T-helper 1 cell treated with Interleukin-12 subunit alpha and Interleukin-12 subunit beta and Interleukin-4 antibody, amounts not matched to agents 30 ng/mL and 1 ng/mL, for 36 hours (primary cell): ENCODE results near the gene ZBTB48. TPM values are rescaled to one million over a fixed set of nuclear protein-coding genes. Genes with fewer than 3 reads are reported as not detected.
"Not testable (repeated sequence)": the region's sequence is repeated elsewhere in the genome, so short reads cannot be mapped to it uniquely, and the experiment has no call there.

Experiments
- intact Hi-C: fragments of 100-400 bp; cut with micrococcal nuclease; formaldehyde crosslinking; loops from one replicate; pipeline ENCODE4 v1.15.1; 2024
- total RNA-seq: library from RNA; stranded (reverse); gene quantifications from 2 replicates; pipeline ENCODE4 v1.2.3, GENCODE V29; 2022

The ZBTB48 gene
- 43.3 and 46.6 TPM in 2 replicates for total RNA-seq

DNA sequence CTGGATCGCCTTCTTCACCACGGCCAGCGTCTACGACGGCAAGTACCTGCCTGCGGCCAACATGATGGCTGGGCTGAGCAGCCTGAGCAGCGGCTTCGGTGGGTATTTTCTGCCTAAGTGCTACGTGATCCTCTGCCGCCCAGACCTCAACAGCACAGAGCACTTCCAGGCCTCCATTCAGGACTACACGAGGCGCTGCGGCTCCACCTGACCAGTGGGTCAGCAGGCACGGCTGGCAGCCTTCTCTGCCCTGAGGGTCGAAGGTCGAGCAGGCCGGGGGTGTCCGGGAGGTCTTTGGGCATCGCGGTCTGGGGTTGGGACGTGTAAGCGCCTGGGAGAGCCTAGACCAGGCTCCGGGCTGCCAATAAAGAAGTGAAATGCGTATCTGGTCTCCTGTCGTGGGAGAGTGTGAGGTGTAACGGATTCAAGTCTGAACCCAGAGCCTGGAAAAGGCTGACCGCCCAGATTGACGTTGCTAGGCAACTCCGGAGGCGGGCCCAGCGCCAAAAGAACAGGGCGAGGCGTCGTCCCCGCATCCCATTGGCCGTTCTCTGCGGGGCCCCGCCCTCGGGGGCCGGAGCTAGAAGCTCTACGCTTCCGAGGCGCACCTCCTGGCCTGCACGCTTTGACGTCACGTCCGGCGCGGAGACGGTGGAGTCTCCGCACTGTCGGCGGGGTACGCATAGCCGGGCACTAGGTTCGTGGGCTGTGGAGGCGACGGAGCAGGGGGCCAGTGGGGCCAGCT, at the start of gene ZBTB48:
Gene ZBTB48 (plus strand): TSS at position 621 of the 745 bp plus-strand sequence. CDS start 616 bp downstream, outside the sequence.
- intact Hi-C loops: loop anchor here (1.0 kb wide), 5 partner anchors 22 to 206 kb away; partner anchors contain the start of genes CAMTA1, NOL9 and PHF13

DNA sequence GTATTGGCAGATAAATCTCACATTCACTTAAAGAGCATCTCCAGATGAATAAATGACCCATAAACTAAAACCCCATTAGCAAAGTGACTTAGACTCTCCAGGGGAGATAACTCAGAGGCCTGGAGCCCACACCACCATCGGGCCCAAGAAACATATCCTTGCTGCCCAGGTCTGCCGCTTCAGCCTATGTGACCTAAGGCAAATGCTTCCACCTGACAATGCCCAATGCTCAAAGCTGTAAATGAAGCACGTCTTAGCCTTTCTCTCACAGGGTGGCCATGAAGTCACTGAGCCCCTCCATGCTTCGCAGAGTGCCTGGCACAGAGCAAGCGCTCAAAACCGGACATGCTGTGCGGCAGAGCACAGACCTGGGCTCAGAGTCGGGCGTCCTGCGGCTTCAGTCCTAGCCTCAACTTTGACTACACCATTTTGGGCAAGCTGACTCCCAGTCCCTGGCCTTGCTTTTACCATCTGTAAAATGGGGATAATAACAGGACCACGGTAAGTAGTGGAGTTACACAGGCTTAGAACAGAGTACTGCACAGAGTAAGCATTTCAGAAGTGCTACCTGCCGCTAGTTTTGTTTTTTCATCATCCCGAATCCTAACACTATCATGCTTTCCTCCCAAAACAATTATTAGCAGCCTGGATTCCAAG, 49.2 kb upstream of the ZBTB48 start:
- intact Hi-C loops: no loop called here

DNA sequence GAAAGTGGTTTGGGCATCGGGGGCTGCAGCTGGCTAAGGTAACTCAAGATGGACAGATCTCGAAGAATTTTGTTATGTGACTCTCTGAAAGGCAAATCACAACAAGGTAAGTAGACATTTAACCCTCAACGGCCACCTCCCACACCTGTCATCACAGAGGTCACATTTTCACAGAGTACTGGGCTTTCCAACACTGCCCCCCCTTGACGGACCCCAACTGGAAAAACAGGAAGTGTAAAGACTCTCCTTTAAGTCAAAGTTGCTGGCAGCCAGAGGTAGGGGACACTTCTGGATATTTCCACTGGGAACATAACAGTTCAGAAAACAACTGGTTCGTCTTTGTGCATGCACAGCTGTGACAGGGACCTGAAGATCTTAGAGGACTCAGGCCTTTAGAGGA, 47.8 kb upstream of the ZBTB48 start:
- intact Hi-C loops: no loop called here

DNA sequence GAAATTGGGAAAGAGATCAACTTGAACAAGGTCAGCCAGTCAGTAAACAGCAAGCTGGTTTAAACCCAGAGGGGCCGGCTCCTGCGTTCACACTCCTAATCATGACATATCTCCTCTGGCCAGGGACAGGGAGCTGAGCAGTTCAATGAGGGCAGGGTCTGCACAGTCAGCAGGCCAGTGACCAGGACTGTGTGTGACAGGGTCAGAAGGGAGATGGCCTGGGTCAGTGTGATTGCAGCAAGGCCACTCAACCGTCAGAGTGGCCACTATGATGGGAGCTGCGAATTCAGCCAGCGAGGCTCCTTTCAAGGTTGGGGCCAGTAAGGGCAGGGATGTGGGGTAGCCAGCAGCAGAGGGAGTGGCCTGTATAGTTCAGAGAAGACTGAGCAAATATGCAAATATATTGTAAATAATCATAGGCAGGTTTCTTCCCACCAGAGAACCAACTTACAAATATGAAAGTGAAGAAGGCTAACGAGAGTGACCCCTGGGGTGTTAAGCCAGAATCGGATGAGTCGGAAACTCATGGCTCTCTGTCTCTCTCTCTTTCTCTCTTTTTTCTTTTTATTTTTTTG, 45.5 kb upstream of the ZBTB48 start:
- intact Hi-C loops: no loop called here

DNA sequence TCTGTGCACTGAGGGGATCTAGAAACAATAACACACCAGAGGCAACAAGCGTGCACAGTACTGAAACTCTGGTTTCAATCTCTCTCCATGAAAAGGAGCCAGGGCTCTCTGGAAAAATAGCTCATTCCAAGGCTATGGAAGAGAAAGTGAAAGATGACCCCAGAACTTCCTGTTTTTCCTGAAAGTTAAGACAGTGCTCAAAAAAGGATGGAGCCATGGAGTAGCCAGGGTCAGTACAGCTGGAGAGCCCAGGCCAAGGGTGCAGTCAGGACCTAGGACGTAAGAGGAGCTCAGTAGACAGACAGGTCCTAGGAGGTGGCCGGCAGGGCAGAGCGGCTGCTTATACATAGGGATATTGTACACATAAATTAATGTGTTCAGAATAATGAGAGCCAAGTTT, 44.6 kb upstream of the ZBTB48 start:
- intact Hi-C loops: no loop called here

DNA sequence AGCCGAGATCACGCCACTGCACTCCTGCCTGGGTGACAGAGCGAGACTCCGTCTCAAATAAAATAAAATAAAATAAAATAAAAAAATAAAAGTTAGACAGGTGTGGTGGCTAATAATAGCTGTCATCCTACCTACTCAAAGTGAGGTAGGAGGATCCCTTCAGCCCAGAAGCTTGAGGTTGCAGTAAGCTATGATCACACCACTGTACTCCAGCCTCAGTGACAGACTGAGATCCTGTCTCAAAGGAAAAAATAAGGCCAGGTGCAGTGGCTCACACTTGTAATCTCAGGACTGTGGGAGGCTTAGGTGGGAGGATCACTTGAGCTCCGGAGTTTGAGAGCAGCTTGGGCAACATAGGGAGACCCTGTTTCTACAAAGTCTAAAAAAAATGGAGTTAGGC, 43.5 kb upstream of the ZBTB48 start:
- intact Hi-C loops: no loop called here

DNA sequence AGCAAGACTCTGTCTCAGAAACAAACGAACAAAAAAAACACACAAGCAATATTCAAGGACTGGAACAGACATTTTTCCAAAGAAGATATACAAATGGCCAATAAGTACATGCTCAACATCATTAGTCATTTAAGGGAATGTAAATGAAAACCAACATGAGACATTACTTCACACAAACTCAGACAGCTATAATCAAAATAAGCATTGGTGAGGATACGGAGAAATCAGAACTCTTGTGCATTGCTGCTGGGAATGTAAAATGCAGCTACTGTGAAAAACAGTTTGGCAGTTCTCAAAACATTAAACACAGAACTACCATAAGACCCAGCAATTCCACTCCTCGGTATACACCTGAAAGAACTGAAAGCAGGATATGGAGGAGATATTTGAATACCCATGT, 40.8 kb upstream of the ZBTB48 start:
- intact Hi-C loops: no loop called here

DNA sequence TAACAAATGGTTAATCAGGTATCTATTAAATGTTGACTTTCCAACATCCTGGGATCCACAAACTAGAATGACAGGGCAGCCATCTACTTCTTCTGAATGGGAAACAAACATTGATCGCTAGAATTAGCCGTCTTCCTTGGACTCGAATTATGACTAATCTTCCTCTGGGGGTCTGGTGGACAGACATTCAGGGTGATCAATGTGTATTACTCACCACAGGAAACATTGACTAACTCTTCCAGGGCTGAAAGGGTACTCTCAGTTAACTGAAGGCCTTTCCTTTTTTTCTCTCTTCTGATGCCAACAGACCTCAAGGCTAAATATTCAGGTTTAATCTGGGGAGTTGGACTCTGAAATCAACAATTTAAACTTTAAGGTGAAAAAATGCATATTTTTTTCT, 35.0 kb upstream of the ZBTB48 start:
- intact Hi-C loops: loop anchor here (2.0 kb wide), 1 partner anchor 54 kb away; the partner anchor contains the start of gene PLEKHG5

DNA sequence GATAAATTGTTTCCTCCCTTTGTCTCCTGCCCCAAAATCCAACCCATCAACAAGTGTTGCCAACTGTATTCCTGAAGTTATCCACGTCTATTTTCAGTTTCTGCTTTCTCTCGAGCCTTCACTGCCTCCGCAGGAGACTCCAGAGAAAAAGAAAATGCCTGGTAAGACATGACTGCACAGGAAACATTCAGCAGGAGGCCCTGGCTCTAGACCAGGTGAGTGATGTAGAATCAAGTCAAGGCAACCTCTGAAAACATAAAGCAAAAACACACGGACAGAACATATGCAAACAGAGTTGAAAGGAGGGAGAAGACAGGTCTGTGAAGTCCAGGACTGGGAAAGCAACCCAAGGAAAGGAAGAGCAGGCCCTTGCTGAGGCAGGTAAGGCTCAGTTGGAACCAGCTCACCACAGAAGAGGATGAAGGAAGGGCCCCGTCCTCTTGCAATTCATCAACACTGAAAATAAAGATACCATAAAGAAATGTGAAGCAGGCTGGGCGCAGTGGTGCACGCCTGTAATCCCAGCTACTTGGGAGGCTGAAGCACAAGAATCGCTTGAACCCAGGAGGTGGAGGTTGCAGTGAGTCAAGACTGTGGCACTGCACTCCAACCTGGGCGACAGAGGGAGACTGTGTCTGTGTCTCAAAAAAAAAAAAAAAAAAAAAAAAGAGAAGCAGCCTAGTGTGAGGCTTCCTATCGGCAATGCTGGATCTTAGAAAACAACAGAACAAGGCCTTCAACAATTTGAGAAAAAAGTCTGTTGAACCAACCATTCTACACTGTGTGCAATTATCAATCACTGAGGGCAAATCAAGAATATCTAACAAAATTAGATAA, 34.3 kb upstream of the ZBTB48 start:
- intact Hi-C loops: loop anchor here (2.0 kb wide), 1 partner anchor 55 kb away; the partner anchor contains the start of gene PLEKHG5

DNA sequence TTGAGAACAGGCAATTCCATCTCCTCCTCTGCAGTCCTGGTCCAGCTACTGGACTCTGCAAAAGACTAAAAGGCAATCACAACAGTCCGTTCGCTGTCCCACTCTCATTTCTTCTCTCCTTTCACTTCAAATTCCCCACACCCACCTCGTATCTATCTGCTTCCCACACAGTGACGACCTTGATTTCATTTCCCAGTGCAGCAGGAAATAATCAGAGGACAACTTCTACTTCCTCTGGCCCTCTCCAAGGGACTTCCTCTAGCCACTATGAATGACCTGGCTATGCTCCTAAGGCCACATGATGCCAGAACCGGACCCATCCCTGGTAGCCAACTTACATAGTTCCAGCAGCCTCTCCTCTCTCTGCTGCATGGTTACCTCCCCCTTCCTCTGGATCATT, 33.5 kb upstream of the ZBTB48 start:
- intact Hi-C loops: no loop called here

DNA sequence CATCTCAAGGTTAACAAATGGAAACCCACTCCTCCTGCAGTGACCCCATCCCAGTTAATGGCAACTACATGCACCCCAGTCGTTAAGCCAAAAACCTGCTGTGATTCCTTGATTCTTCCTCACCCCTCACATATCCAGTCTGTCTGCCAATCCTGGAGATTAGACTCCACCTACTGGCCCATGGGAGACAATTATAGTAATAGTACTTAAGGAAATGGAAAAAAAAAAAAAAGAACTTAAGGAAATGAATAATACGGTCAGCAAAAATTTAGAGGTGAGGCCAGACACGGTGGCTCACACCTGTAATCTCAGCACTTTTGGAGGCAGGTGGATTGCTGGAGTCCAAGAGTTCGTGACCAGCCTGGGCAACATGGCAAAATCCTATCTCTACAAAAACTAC, 32.5 kb upstream of the ZBTB48 start:
- intact Hi-C loops: no loop called here

DNA sequence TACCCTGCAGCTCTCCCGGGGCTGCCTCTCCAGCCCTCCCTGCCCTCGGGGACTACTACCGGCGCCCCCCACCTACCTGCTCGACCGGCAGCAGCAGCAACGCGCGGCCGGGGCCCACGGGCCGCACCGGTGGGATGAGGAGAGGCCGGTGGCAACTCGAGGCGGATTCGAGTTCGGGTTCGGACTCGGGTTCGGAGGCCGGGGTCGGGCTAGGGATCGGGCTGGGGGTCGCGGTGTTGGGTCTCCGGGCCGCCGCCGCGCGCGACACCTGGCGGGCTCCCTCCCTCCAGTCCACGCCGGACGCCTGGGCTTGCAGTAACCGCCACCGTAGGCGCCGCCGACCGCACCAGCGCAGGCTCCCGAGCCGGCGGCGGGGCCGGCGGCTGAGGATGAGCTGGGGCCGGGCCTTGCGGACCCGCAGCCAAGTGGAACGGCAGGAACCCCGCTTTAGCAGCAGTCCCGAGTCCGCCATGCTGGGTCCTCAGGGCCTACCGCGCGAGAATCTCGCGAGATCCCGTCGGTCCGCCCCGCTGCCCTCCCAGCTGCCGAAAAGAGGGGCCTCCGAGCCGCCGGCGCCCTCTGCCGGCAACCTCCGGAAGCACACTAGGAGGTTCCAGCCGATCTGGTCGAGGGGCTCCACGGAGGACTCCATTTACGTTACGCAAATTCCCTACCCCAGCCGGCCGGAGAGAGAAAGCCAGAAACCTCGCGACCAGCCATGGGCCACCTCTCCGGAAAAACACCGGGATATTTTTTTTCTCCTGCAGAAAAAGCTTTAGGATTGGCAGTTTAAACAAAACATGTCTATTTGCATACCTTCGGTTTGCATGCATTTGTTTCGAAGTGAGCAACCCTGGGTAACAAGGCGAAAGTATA, 25.5 kb upstream of the ZBTB48 start, which contains the start of gene NOL9:
Gene NOL9 (minus strand): TSS at position 483 of the 876 bp plus-strand sequence. CDS start 11 bp downstream, at position 472.
- intact Hi-C loops: loop anchor here (1.0 to 2.0 kb wide), 10 partner anchors 25 to 560 kb away; partner anchors contain the start of genes DNAJC11, PHF13, RNF207 and RPL22

DNA sequence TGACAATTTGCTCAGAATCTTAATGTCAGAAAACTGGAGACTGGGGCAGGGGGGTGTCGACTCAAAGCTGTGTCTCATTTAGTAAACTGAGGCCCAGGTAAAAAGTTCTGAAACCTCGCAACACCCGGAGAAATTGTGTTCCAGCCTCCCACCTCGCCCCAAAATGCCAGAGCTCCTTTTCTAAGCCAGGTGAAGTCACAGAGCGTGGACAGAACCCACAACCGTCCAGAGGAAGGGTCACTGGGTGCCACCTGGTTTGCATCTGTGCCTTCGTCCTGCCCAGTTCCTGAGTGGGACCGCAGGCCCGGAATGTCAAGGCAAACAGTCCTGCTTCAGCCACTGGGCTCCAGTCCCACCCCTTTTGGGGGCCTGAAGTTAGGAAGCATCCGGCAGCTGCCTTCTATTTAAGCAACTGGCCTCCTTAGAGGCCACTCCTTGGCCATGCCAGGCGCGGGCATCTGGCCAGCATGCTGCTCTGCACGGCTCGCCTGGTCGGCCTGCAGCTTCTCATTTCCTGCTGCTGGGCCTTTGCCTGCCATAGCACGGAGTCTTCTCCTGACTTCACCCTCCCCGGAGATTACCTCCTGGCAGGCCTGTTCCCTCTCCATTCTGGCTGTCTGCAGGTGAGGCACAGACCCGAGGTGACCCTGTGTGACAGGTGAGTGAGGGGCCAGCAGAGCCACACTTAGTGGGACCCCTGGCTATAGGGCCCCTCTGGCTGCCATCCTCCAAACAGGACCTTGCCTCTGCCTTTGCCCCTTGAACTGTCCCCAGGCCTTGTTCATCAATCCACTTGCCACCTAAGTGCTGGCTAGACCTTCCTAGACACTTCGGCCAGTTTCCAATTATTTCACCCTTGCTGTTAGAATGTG, 24.7 kb upstream of the ZBTB48 start, which contains the start of gene TAS1R1:
Gene TAS1R1 (plus strand): TSS at position 401 of the 872 bp plus-strand sequence. CDS start 67 bp downstream, at position 468.
- intact Hi-C loops: loop anchor here (1.0 to 2.0 kb wide), 10 partner anchors 24 to 561 kb away; partner anchors contain the start of genes DNAJC11, PHF13, RNF207 and RPL22

DNA sequence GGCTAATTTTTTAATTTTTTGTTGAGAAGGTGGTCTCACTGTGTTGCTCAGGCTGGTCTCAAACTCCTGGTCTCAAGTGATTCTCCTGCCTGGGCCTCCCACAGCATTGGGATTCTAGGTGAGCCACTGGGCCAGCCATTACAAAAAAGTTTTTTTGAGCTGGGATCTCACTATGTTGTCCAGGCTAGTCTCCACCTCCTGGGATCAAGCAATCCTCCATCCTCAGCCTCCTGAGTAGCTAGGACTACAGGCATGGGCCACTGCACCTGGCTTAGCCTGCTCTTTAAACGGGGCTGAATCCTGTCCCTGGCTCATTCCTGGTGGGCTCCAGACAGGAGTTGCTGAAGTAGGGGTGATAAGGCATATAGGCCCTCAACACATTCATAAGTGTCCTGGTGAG, 22.2 kb upstream of the ZBTB48 start:
- intact Hi-C loops: no loop called here

DNA sequence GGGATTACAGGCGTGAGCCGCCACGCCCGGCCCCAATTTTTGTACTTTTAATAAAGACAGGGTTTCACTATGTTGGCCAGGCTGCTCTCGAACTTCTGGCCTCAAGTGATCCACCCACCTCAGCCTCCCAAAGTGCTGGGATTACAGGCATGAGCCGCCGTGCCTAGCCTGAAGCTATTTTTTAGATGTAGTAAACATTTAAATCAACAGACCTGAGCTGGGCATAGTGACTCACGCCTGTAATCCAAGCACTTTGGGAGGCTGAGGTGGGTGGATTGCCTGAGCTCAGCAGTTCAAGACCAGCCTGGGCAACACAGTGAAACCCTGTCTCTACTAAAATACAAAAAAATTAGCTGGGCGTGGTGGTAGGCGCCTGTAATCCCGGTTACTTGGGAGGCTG, 20.6 kb upstream of the ZBTB48 start:
- intact Hi-C loops: not testable (repeated sequence)

DNA sequence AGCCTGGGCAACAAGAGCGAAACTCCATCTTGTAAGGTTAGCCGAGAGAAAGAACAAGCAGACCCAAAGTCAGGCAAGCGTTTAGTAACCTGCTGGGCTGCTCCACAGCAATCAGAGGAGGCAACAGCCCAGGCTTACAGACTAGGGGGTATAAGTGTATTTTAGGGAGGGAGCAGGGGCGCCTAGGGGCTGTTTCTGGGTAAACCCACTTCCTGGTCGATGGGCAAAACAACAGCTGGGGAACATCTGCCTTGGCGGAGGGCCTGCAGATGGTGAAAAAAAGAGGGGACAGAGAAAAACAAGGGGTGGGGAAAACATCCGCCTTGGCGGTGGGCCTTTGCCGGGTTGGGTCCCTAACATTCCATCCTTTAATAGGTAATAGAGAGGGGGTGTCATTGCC, 19.5 kb upstream of the ZBTB48 start:
- intact Hi-C loops: no loop called here

DNA sequence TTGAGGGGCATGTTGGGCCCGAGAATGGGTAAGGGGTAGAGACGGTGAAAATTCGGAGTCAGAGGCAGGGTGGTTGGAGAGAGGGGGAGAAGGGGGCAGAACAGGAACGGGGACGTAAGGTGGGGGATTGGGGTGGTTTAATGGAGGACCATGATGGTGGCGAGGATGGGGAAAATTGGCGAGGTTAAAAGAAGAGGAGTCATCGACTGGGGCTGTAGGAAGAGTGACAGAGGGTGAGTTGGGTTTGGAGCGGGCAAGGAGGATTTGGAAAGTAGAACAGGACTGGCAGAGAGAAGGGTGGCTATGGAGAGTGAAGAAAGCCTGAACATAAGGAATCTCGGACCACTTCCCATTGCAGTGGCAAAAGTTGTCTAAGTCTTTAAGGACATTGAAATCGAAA, 10.8 kb upstream of the ZBTB48 start:
- intact Hi-C loops: no loop called here

DNA sequence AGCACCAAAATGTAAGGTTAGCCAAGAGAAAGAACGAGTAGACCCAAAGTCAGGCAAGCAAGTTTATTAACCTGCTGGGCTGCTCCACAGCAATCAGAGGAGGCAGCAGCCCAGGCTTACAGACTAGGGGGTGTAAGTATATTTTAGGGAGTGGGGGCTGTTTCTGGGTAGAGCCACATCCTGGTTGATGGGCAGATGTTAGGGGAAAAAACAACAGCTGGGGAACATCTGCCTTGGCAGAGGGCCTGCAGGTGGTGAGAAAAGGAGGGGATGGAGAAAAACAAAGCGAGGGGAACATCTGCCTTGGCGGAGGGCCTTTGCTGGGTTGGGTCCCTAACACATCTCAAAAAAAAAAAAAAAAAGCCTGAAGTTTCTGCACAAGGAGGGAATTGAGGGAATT, 9.7 kb upstream of the ZBTB48 start:
- intact Hi-C loops: no loop called here

DNA sequence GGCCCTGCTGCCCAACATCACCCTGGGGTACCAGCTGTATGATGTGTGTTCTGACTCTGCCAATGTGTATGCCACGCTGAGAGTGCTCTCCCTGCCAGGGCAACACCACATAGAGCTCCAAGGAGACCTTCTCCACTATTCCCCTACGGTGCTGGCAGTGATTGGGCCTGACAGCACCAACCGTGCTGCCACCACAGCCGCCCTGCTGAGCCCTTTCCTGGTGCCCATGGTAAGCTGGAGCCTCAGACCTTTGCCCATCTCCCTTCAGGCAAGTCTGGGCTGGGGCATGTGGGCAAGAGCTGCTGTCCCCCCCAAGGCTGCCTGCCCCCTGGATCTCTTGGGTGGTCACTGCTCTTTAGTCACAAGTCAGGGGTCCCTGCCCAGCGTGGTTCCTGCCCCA, 8.8 kb upstream of the ZBTB48 start:
- intact Hi-C loops: no loop called here
